ENCODE results near the gene PRPF4.
"Not testable (repeated sequence)": the region's sequence is repeated elsewhere in the genome, so short reads cannot be mapped to it uniquely, and the experiment has no call there.

The PRPF4 gene

GRCh38 chr9:113267911-113268566, 7.4 kb upstream of the PRPF4 start:
- DNase-seq = no peak

DNA sequence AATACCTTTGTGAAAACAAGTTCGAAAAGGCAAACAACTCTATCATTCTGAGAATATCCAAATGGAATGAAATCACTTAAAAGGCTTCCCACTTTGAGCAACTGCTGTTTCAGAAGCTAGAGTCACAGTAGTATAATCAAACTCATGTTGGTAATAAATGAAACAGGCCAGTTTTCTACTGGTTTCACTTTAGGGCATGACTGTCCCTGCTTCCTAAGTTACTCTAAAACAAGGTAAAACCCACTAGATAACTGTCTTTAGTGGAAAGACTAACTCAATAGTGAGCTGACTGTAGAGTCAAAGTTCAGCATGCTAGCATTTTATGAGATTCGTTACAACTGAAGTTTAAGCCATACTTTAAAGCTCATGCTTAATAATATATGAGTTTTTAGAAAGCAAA, 6.1 kb upstream of the PRPF4 start:
- DNase-seq = no peak

DNA sequence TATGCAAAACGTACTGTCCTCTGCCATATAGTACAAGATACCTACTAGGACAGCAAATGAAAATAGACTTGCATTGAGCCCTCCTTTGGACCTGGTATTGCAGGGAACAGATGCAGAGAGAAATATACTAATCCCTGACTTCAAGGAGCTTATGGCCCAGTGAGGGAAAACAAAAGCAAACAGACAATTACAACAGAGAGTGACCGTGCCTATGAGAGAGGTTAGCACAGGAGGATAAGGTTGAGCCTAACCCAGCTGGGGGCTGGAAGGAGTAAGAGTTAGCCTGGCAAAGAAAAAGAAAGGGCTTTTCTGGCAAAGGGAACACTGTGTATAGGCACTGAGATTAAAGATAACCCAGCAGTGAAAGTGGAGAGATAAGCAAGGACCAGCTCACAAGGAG, 5.6 kb upstream of the PRPF4 start:
- DNase-seq = no peak

GRCh38 chr9:113274474-113275156, 843 bp upstream of the PRPF4 start:
- DNase-seq = peak in 5 of 58 donors; percentile 4 to 73 (median 51)

DNA sequence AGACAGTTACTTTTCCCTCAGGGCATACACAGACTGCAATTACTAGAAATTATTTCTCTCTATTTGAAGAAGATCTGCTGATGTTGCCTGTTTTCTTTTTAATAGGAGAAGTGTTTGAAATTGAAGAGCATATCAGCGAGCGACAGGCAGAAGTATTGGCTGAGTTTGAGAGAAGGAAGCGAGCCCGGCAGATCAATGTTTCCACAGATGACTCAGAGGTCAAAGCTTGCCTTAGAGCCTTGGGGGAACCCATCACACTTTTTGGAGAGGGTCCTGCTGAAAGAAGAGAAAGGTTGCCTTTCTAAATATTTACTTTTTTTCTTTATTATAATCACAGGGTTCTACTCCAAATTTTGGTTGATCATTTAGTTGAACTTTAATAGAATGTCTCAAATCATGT, 3.4 kb downstream of the PRPF4 start:
- DNase-seq = no peak

DNA sequence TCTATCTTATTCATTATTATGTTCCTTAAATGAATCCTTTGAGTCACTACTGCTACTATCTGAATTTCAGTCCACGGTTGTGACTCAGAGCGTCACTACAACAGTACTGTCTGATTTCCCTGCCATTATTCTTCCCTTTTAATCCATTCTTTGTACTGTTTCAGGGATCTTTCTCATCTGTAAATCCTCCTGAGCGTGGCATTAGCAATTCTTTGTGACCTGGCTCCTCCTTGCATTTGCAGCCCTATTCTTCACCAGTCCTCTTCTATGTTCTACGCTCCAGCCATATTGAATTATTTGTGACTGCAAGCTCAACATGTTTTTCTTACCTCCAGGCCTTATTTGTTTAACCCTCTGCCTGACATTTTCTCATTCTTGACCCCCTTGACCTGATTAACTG, 5.9 kb downstream of the PRPF4 start:
- DNase-seq = no peak

GRCh38 chr9:113289091-113289490, 13.6 kb downstream of the PRPF4 start:
- DNase-seq = no peak

GRCh38 chr9:113290052-113290607, 14.7 kb downstream of the PRPF4 start:
- no peak for DNase-seq

DNA sequence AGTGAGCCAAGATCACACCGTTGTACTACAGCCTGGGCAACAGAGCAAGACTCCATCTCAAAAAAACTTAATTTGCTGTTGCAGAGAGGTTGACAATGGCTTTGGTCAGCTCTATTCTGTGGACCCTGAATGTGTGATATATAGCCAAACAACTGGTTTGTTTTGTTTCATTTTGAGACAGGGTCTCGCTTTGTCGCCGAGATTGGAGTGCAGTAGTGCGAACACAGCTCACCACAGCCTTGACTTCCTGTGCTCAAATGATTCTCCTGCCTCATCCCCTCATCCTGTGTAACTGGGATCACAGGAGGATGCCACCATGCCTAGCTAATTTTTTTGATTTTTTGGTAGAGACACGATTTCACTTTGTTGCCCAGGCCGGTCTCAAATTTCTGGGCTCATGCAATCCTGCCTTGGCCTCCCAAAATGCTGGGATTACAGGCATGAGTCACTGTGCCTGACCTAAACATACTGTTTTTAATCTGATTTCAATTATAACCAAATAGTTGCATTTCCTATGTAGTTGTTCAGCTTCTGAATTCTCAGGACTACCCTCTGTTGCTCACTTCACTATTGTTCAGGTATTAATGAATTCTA, 17.9 kb downstream of the PRPF4 start:
- no peak for DNase-seq

DNA sequence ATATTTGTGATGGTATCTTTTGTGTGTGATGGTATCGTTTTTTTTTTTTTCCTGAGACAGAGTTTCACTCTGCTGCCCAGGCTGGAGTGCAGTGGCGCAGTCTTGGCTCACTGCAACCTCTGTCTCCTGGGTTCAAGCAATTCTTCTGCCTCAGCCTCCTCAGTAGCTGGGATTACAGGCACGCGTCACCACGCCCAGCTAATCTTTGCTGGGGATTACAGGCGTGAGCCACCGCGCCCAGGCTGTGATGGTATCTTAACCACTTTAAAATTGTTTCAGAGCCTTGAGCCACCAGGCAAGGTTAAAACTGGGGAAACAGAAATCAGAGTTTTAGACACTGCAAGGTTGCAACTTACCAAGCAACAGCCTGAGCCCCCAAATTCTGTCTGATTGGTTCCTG, 20.8 kb downstream of the PRPF4 start:
- not testable (repeated sequence) for DNase-seq

DNA sequence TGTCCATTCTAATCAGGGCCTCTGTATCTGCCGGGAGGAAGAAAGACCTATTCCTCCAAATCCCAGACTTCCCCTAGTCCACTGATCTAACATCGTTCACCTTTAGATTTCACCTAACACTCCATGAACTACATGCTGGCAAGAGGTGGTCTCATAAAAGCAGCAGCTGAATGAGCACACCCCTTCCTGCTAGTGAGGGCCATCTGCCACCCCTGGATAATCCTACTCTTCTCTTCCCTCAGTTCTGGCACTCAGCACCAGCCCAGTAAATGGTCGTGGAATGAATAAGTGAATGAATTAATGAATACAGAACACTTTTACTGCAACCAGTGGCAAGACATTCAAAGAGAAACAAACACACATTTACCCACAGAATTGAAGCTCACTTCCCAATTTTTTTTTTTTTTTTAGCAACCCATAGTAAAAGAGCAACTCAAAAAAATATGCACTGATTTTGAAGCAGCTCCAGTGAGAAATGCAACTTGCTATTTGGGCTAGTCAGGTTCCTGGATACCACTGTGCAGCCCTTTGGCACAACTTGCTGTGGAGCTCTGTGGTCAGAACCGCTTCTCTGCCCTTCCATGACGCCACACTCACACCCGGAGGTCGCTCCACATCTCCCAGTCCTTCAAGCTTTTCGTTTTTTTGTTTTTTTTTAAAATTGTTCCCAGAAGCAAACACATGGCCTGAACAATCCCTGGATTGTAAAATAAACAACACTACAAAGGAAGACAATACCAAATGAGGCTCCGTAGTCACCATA, 21.5 kb downstream of the PRPF4 start:
- no peak for DNase-seq

DNA sequence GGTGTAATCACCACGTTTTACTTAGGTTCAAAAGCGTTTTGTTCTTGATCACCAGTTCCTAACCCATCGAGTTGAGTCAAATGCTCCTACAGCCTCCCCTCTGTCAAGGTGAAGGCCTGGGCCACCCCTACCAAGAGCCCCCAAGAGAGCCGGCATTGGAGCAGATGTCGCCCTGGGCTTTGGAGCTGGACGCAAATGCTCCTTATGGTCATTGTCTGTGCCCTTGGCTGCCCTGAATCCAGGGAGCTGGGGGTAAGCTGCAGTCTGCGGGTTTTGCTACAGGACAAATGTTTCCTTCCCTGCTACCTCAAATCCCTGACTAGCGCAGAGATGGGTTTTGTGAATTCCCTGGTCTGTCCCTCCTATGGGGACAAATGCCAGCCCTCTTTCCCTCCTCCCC, 22.9 kb downstream of the PRPF4 start:
- DNase-seq = no peak

- no peak for DNase-seq
These were observed 23.7 kb downstream of the PRPF4 start for GRCh38 chr9:113298924-113299770.

DNA sequence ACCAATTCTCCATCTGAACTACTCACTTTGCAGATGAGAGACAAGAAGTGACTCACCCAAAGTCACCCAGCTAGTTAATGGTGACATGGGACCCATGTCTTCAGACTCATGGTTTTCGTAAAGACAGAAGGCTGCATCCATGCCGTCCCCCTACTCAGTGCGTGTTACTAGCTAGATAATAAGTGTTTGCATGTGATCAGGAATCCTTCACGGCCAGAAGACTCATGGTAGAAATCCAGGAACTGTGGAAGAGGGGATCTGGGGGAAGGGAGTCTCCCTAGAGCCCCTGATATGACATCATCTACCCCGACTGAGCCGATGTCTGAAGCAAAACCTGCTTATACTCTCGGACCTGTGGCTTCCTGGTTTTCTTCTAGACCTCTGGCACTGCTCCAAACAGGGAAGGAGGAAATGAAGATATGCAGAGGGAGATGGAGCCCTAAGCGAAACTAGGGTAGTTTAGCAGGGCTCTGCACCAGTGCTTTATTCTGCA, 24.4 kb downstream of the PRPF4 start:
- peak in 2 of 58 donors; percentile 1 to 2 for DNase-seq

- DNase-seq = no peak
These were observed 26.1 kb downstream of the PRPF4 start for GRCh38 chr9:113301548-113301947.

GRCh38 chr9:113302792-113303418, 27.4 kb downstream of the PRPF4 start, which contains the start of gene RNF183:
RNF183 (minus strand) TSS chr9:113303376; CDS start chr9:113298184, 5,192 bp downstream.
- no peak for DNase-seq

DNA sequence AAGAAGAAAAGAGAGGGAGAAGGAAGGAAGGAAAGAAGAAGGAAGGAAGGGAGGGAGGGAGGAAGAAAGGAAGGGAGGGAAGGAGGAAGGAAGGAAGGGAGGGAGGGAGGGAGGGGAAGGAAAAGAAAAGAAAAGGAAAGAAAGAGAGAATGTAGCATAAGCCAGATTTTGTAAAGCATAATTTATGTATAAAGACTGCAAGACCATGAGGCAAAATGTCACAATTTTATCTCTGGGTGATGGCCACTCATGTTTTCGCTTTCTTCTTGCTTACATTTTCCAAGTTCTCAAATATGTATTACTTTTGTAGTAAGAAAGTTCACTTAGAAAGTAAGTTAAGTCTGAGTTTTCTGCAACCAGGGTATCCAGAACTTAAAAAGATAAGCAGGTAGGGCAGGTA, 31.1 kb downstream of the PRPF4 start:
- no peak for DNase-seq

DNA sequence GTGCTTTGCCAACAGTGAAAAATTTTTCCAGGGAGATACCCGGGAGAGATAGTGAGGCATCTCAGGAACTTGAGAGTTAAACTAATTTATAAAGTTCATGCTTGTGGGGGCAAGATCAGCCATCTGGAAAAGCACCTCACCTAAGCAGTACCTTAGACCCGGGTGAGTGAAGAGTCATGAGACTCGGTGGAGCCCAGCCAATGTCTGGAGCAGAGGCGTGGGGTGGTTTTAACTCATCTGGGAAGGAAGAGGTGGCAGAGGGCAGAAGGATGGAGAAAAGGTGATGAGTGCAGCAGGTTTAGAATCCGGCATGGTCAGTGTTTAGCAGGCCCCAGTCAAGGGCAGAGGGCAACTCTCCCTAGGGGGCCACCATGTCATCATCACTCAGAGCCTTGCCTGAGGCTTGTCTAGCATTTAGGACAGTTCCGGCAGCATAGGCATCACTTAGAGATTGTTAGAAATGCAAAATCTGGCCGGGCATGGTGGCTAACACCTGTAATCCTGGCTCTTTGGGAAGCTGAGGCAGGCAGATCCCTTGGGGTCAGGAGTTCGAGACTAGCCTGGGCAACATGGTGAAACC, 32.0 kb downstream of the PRPF4 start:
- DNase-seq = no peak

DNA sequence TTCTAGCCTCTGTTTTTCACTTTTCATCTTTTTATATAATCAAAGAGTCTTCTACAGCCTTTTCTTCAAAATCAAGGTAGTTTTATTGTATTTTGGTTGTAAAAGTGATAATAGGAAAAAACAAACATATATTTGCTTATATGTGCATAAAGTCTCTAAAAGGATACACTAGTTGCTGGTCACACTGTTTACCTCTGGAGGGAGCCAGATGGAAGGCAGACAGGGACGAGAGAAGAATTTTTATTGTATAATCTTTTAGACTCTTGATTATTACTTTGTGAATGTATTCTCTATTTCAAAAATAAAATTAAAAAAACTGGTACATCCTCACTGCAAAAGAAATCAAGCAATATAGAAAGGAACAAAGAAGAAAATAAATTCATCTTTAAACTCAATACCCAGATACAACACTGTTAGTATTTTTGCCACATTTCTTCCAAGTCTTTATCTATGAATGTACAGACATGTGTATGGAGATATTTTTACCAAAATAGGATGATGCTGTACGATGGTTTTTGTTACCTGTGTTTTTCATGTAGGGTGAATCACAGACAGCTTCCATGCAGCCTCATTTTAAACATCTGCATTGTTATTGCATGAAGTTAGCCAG, 33.9 kb downstream of the PRPF4 start:
- DNase-seq = peak in 15 of 58 donors; percentile 0 to 29 (median 13)

Measured in anterior cingulate cortex (tissue), 58 donors.